Measurements from ENCODE around the gene APPBP2. TPM values are rescaled to one million over a fixed set of nuclear protein-coding genes. Genes with fewer than 3 reads are reported as not detected.
A peak's percentile ranks its signal among the peaks of the same experiment; 100 is the strongest.
"Not testable (repeated sequence)": the region's sequence is repeated elsewhere in the genome, so short reads cannot be mapped to it uniquely, and the experiment has no call there.

Gene APPBP2, protein sequence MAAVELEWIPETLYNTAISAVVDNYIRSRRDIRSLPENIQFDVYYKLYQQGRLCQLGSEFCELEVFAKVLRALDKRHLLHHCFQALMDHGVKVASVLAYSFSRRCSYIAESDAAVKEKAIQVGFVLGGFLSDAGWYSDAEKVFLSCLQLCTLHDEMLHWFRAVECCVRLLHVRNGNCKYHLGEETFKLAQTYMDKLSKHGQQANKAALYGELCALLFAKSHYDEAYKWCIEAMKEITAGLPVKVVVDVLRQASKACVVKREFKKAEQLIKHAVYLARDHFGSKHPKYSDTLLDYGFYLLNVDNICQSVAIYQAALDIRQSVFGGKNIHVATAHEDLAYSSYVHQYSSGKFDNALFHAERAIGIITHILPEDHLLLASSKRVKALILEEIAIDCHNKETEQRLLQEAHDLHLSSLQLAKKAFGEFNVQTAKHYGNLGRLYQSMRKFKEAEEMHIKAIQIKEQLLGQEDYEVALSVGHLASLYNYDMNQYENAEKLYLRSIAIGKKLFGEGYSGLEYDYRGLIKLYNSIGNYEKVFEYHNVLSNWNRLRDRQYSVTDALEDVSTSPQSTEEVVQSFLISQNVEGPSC
- total RNA-seq = 23.0 and 23.5 TPM in 2 replicates

DNA sequence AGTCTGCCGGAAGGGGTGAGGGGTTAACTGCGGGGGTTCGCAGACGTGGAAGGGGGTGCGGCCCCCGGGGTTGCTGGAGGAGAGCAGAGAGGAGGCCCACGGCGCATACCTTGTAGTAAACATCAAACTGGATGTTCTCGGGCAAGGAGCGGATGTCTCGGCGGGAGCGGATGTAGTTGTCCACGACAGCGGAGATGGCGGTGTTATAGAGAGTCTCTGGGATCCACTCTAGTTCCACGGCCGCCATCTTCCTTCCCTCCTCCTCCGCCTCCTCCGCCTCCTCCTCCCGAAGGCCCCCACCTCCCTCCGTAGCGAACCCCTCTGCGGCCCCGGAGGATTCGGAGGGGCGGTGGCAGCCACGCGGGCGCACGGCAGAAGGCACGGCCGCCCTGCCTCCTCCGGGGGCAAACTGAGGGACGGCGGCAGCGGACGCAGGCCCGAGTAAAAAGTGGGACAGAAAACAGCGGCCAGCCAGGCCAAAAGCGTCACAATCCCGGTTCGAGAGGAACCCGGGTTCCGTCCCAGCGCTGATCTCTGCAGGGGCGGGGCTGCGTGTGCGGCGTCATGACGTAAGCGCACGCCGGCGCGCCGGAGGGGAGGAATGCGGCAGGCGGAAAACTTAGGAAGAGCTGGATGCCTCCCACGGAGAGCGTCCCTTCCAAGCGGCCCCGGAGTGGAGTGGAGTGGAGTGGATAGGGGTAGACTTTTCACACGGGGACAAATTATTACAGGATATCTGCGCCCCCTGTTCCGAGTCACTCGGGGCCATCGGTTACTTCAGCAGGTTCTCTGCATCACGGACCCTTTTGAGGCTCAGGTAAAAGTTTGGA is at the start of gene APPBP2:
Gene APPBP2, minus strand, starts transcription at position 558 of the 830 bp plus-strand sequence. Its CDS starts 311 bp downstream, at position 247.
- peak; percentile 91 to 94 for DNase-seq (ENCODE audit: low read depth in 2 of 2)

DNA sequence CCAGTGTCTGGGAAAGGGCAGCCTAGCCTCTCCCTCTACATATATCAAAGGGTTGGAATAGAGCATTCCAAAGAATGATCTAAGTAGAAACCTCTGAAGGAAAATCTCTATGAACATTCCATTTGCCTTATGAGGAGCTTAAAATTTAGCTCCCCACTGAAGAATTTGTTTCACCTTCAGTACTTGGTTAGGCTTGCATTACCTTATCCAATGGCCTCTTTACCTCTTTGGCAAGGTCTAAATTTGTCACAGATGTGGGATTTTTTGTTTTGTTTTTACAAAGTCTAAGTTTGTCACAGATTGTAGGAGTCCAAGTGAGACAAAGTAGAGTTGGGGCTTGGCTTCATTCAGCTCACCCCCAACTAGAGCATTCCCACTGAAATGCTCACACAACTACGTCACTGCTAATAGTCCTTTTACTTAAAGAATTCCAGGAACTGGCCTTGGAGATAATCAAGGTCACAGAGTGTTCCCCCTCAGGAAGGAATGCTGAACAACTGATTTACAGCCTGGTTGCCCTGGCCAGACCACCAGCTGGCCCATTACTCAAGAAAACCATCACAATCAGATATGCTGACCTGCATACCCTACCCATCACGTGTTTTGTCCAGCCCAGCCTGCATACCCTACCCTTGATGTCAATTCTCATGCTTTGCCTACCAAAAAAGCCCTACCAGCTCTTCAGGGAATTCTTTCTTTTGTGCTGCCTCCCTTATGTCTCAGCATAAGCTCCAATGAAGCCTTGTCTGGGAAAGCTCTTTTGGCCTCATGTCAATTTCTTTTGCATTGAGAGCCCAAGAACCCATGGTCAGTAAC is 47.4 kb upstream of the APPBP2 start:
- peak; percentile 50 to 94 for DNase-seq (ENCODE audit: low read depth in 2 of 2)

- DNase-seq (ENCODE audit: low read depth in 2 of 2) = no peak
These were observed 39.2 kb upstream of the APPBP2 start for GRCh38 chr17:60565233-60565632.

GRCh38 chr17:60563743-60564142 is 37.7 kb upstream of the APPBP2 start:
- DNase-seq (ENCODE audit: low read depth in 2 of 2) = no peak

GRCh38 chr17:60562421-60562820 is 36.4 kb upstream of the APPBP2 start:
- DNase-seq (ENCODE audit: low read depth in 2 of 2) = no peak

- no peak for DNase-seq (ENCODE audit: low read depth in 2 of 2)
These were observed 34.8 kb upstream of the APPBP2 start for GRCh38 chr17:60560860-60561257.

GRCh38 chr17:60559995-60560859 is 34.2 kb upstream of the APPBP2 start:
- DNase-seq (ENCODE audit: low read depth in 2 of 2) = no peak

GRCh38 chr17:60559659-60559994 is 33.6 kb upstream of the APPBP2 start:
- no peak for DNase-seq (ENCODE audit: low read depth in 2 of 2)

- peak in 1 of 2 donors; percentile 33 for DNase-seq (ENCODE audit: low read depth in 2 of 2)
These were observed 31.8 kb upstream of the APPBP2 start for GRCh38 chr17:60557805-60558204.

DNA sequence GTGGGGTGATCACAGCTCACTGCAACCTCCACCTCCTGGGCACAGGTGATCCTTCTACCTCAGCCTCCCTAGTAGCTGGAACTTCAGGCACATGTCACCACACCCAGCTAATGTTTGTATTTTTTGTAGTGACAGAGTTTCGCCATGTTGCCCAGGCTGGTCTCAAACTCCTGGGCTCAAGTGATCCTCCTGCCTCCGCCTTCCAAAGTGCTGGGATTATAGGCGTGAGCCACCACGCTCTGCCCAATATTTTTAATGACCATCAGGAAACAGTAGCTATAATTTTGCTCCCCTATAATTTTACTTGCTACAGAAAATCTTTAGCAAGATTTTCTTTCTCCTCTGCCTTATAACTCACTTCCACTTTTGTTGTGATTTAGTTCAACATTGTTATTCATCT is 29.7 kb upstream of the APPBP2 start:
- no peak for DNase-seq (ENCODE audit: low read depth in 2 of 2)

DNA sequence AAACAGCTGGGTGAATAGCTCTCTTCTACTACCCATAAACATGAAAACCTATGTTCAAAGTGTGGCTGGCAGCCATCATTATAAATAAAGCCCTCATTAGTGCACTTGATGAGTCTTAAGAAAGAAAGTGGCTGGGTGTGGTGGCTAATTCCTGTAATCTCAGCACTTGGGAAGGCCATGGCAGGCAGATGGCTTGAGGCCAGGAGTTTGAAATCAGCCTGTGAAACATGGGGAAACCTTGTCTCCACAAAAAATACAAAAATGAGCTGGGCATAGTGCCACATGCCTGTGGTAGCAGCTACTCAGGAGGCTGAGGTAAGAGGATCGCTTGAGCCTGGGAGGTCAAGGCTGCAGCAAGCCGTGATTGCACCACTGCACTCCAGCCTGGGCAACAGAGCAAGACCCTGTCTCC is 28.3 kb upstream of the APPBP2 start:
- DNase-seq (ENCODE audit: low read depth in 2 of 2) = no peak

- DNase-seq (ENCODE audit: low read depth in 2 of 2) = not testable (repeated sequence)
These were observed 26.2 kb upstream of the APPBP2 start for GRCh38 chr17:60552255-60552654.

GRCh38 chr17:60548990-60549389 is 22.9 kb upstream of the APPBP2 start:
- DNase-seq (ENCODE audit: low read depth in 2 of 2) = no peak

DNA sequence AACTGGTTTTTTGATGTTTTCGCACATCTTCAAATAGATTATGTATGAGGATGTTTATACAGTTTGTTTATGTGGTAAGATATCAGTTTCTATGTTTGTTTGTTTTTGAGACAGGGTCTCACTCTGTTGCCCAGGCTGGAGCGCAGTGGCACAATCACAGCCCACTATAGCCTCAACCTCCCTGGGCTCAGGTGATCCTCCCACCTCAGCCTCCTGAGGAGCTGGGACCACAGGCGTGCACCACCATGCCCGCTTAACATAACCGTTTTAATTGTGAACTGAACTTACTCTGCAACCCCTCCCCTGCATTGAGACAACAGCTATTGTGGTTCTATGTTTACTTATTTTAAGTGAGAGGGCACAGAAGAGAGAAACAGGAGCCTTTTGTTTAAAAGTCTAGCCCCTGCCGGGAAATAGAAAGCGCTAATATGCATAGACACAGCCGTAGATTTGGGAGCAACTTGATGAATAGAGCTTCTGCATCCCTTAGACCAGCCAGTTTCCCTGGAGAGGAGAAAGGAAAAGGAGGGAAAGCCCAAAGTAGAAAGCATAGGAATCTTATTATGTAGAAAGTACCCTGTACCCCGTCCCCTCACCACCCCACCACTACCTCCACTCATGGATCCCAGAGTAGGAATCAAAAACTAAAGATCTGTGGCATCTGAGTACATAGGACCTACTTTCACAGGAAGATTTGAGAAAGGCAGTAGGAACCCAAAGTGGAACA is 19.6 kb upstream of the APPBP2 start:
- DNase-seq (ENCODE audit: low read depth in 2 of 2) = no peak

GRCh38 chr17:60542071-60542470 is 16.0 kb upstream of the APPBP2 start:
- peak in 1 of 2 donors; percentile 22 for DNase-seq (ENCODE audit: low read depth in 2 of 2)

DNA sequence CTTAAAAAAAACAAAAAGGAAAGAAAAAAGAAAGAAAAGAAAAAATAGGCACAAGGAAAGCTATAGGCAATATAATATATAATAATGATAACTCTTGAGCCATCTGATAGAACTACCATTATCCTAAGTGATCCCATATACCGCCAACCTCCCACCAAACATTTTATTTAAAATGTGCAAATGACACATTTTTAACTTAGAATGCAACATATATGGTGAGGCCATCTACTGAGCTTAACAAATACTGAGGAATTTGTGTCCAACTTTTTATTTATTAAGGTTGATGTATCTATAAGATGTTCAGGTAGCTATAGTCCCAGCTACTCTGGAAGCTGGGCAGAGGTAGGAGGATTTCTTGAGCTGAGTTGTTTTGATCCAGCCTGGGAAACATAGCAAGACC is 14.4 kb upstream of the APPBP2 start:
- no peak for DNase-seq (ENCODE audit: low read depth in 2 of 2)

- no peak for DNase-seq (ENCODE audit: low read depth in 2 of 2)
These were observed 13.8 kb upstream of the APPBP2 start for GRCh38 chr17:60539807-60540206.

DNA sequence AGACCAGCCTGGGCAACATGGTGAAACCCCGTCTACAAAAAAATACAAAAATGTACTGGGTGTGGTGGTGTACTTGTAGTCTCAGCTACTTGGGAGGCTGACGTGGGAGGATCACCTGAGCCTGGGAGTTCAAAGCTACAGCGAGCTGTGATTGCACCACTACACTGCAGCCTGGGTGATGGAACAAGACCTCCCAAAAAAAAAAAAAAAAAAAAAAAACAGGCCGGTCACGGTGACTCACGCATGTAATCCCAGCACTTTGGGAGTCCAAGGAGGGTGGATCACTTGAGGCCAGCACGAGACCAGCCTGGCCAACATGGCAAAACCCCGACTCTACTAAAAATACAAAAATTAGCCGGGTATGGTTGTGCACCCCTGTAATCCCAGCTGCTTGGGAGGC is 12.7 kb upstream of the APPBP2 start:
- no peak for DNase-seq (ENCODE audit: low read depth in 2 of 2)

- peak in 1 of 2 donors; percentile 54 for DNase-seq (ENCODE audit: low read depth in 2 of 2)
These were observed 9.6 kb upstream of the APPBP2 start for GRCh38 chr17:60535382-60536279.
